ENCODE data around the gene COL13A1.
A peak's percentile ranks its signal among the peaks of the same experiment; 100 is the strongest.

The COL13A1 gene

GRCh38 chr10:69965086-69965485 lies 163.4 kb downstream of the COL13A1 start:
- POLR2A ChIA-PET = no interaction called here
- no peak for DNase-seq (ENCODE audit: extremely low spot score)
- TF ChIP-seq HDGF (IDR thresholded peaks at IDR 0.05; ENCODE audit: borderline replicate concordance) (no peak), ELF4 (IDR thresholded peaks at IDR 0.05) (no peak), FOXM1 (IDR thresholded peaks at IDR 0.05; ENCODE audit: borderline replicate concordance) (no peak)
- CTCF ChIA-PET = no interaction called here

- TF ChIP-seq FOXA1 (IDR thresholded peaks at IDR 0.05) = no peak
- no peak for TF ChIP-seq FOXK2 (IDR thresholded peaks at IDR 0.05)
- no peak for TF ChIP-seq PKNOX1 (IDR thresholded peaks at IDR 0.05)
- TF ChIP-seq FOXM1 (IDR thresholded peaks at IDR 0.05; ENCODE audit: borderline replicate concordance) = no peak
- no peak for DNase-seq (ENCODE audit: extremely low spot score)
- CTCF ChIA-PET = interaction anchor here (0.6 to 1.0 kb wide), 2 partner anchors 8 to 55 kb away, joined by 3 read pairs; no protein-coding TSS in a partner anchor
- POLR2A ChIA-PET = no interaction called here
Observed at GRCh38 chr10:69965919-69966662, 164.4 kb downstream of the COL13A1 start.

GRCh38 chr10:69968830-69969229 lies 167.1 kb downstream of the COL13A1 start:
- ChIA-PET CTCF (interaction anchor here (1.0 kb wide), 1 partner anchor 10 kb away, joined by 3 read pairs; no protein-coding TSS in a partner anchor), POLR2A (interaction anchor here (1.0 kb wide), 1 partner anchor 84 kb away, joined by 3 read pairs; the partner anchor contains the start of gene MACROH2A2)
- peak; percentile 34 for DNase-seq (ENCODE audit: extremely low spot score)
- TF ChIP-seq CTBP1 (IDR thresholded peaks at IDR 0.05; ENCODE audit: borderline replicate concordance) = no peak
- no peak for TF ChIP-seq ELF4 (IDR thresholded peaks at IDR 0.05)
- TF ChIP-seq PKNOX1 (IDR thresholded peaks at IDR 0.05) = no peak; the same call in 1 of the 2 replicates
- TF ChIP-seq TARDBP (IDR thresholded peaks at IDR 0.05) = no peak
- no peak for TF ChIP-seq BHLHE40 (IDR thresholded peaks at IDR 0.05; ENCODE audit: borderline replicate concordance)
- no peak for TF ChIP-seq NFRKB (IDR thresholded peaks at IDR 0.05)
- no peak for TF ChIP-seq FOXM1 (IDR thresholded peaks at IDR 0.05; ENCODE audit: borderline replicate concordance)
- no peak for TF ChIP-seq FOXA1 (IDR thresholded peaks at IDR 0.05)
- TF ChIP-seq ARNT (IDR thresholded peaks at IDR 0.05) = no peak
- TF ChIP-seq ZNF384 (IDR thresholded peaks at IDR 0.05) = no peak
- no peak for TF ChIP-seq FOXK2 (IDR thresholded peaks at IDR 0.05)
- TF ChIP-seq L3MBTL2 (conservative IDR thresholded peaks at IDR 0.05) = no peak
- TF ChIP-seq SUZ12 (IDR thresholded peaks at IDR 0.05) = no peak
- no peak for TF ChIP-seq LEF1 (IDR thresholded peaks at IDR 0.05; ENCODE audit: borderline replicate concordance)
- no peak for TF ChIP-seq HDGF (IDR thresholded peaks at IDR 0.05; ENCODE audit: borderline replicate concordance)
- TF ChIP-seq SP1 (IDR thresholded peaks at IDR 0.05) = no peak

GRCh38 chr10:69969977-69970376 lies 168.3 kb downstream of the COL13A1 start:
- ChIA-PET POLR2A (no interaction called here), CTCF (interaction anchor here (2.7 kb wide), 1 partner anchor 12 kb away, joined by 12 read pairs; no protein-coding TSS in a partner anchor)
- no peak for TF ChIP-seq FOXK2 (IDR thresholded peaks at IDR 0.05)
- TF ChIP-seq BHLHE40 (IDR thresholded peaks at IDR 0.05; ENCODE audit: borderline replicate concordance) = no peak
- TF ChIP-seq ARNT (IDR thresholded peaks at IDR 0.05) = no peak
- no peak for TF ChIP-seq CTBP1 (IDR thresholded peaks at IDR 0.05; ENCODE audit: borderline replicate concordance)
- no peak for TF ChIP-seq NFRKB (IDR thresholded peaks at IDR 0.05)
- TF ChIP-seq FOXA1 (IDR thresholded peaks at IDR 0.05) = no peak
- no peak for TF ChIP-seq HDGF (IDR thresholded peaks at IDR 0.05; ENCODE audit: borderline replicate concordance)
- no peak for TF ChIP-seq ELF4 (IDR thresholded peaks at IDR 0.05)
- no peak for DNase-seq (ENCODE audit: extremely low spot score)

- DNase-seq (ENCODE audit: extremely low spot score) = no peak
- TF ChIP-seq FOXA1 (IDR thresholded peaks at IDR 0.05) = no peak
- no peak for TF ChIP-seq FOXK2 (IDR thresholded peaks at IDR 0.05)
- TF ChIP-seq L3MBTL2 (conservative IDR thresholded peaks at IDR 0.05) = no peak
- TF ChIP-seq LEF1 (IDR thresholded peaks at IDR 0.05; ENCODE audit: borderline replicate concordance) = no peak
- TF ChIP-seq NFRKB (IDR thresholded peaks at IDR 0.05) = no peak
- TF ChIP-seq SP1 (IDR thresholded peaks at IDR 0.05) = no peak
- no peak for TF ChIP-seq ARNT (IDR thresholded peaks at IDR 0.05)
- ChIA-PET CTCF (no interaction called here), POLR2A (interaction anchor here (1.8 kb wide), 1 partner anchor 174 kb away, joined by 4 read pairs; the partner anchor contains the start of gene TYSND1)
Observed at GRCh38 chr10:69972981-69973397, 171.3 kb downstream of the COL13A1 start.

- DNase-seq (ENCODE audit: extremely low spot score) = no peak
- TF ChIP-seq FOXA1 (IDR thresholded peaks at IDR 0.05) (no peak), ARNT (IDR thresholded peaks at IDR 0.05) (no peak), FOXK2 (IDR thresholded peaks at IDR 0.05) (no peak), FOXM1 (IDR thresholded peaks at IDR 0.05; ENCODE audit: borderline replicate concordance) (no peak), ELF4 (IDR thresholded peaks at IDR 0.05) (no peak), CTBP1 (IDR thresholded peaks at IDR 0.05; ENCODE audit: borderline replicate concordance) (no peak), PKNOX1 (IDR thresholded peaks at IDR 0.05) (no peak), NFRKB (IDR thresholded peaks at IDR 0.05) (no peak), SP1 (IDR thresholded peaks at IDR 0.05) (no peak), ZNF384 (IDR thresholded peaks at IDR 0.05) (no peak), BHLHE40 (IDR thresholded peaks at IDR 0.05; ENCODE audit: borderline replicate concordance) (no peak), HDGF (IDR thresholded peaks at IDR 0.05; ENCODE audit: borderline replicate concordance) (no peak), LEF1 (IDR thresholded peaks at IDR 0.05; ENCODE audit: borderline replicate concordance) (no peak)
- POLR2A ChIA-PET = interaction anchor here (1.8 kb wide), 1 partner anchor 173 kb away, joined by 4 read pairs; the partner anchor contains the start of gene TYSND1
- CTCF ChIA-PET = interaction anchor here (1.8 kb wide), 1 partner anchor 15 kb away, joined by 9 read pairs; no protein-coding TSS in a partner anchor
Observed at GRCh38 chr10:69973678-69974077, 172.0 kb downstream of the COL13A1 start.

Data from HEK293T (cell line).